LNCaP clone FGC (cell line): ENCODE results near the gene ABCC6.

Experiments
- DNase-seq: peaks from one replicate; pipeline ENCODE4 v3.0.0-alpha.2; 2011; ENCODE audit warnings: low read depth
- H3K4me3 ChIP-seq: 2 replicates; pipeline ENCODE4 v1.5.1; 2011; ENCODE audit warnings: mild to moderate bottlenecking, low read depth, low read length, control low read depth
- CTCF ChIP-seq: IDR thresholded peaks from 2 replicates; pipeline ENCODE4 v1.5.1; 2012; ENCODE audit warnings: mild to moderate bottlenecking; ENCODE audit not compliant: control insufficient read depth, insufficient read depth; ENCODE audit errors: extremely low read depth

The ABCC6 gene

GRCh38 chr16:16139061-16139460 lies 84.2 kb downstream of the ABCC6 start:
- no peak overlapping the region for H3K4me3 ChIP-seq
- no peak for DNase-seq
- no peak for TF ChIP-seq CTCF

GRCh38 chr16:16138034-16138635 lies 85.2 kb downstream of the ABCC6 start:
- TF ChIP-seq CTCF = no peak
- no peak for DNase-seq
- H3K4me3 ChIP-seq = no peak overlapping the region

- H3K4me3 ChIP-seq = no peak overlapping the region
- no peak for DNase-seq
- TF ChIP-seq CTCF = no peak
Observed at GRCh38 chr16:16137110-16137509, 86.2 kb downstream of the ABCC6 start.

GRCh38 chr16:16136588-16136987 lies 86.7 kb downstream of the ABCC6 start:
- no peak overlapping the region for H3K4me3 ChIP-seq
- no peak for DNase-seq
- no peak for TF ChIP-seq CTCF

DNA sequence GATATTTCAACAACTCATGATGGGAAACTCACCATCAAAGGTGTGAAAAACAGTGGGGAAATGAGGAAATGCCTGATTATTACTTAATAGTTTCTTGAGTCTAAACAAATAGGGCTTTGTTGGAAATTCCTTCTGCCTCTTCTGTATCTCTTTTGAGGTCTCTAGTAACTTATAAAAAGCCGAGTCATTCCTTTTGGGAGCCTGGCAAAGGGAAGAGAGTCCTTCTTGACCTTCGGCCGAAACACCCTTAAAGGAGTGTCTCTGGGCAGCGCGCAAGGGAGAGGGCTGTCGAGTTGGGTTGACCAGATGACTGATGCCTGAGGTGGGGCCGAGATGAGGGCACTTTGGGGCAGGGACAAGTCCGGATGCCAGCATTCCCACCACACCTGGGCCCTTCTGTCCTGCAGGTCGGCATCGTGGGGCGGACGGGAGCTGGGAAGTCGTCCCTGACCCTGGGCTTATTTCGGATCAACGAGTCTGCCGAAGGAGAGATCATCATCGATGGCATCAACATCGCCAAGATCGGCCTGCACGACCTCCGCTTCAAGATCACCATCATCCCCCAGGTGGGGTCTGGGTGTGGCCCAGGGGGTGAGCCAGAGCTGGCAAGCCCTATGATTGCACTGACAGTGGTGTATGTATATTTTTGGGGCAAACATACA lies 89.2 kb downstream of the ABCC6 start:
- no peak overlapping the region for H3K4me3 ChIP-seq
- no peak for DNase-seq
- TF ChIP-seq CTCF = no peak

DNA sequence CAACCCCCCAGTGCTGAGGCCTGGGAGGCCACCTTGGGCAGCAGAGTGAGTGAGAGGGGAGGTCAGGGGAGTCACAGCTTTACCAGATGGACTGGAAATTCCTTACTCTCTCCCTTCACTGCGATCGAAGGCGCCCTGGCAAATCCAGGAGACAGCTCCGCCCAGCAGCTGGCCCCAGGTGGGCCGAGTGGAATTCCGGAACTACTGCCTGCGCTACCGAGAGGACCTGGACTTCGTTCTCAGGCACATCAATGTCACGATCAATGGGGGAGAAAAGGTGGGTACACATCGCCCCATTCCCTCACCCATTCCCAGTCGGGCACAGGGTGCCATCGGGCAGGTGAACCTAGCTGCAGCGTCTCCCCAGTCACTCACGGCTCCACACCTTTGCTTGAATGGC lies 91.6 kb downstream of the ABCC6 start:
- DNase-seq = no peak
- no peak overlapping the region for H3K4me3 ChIP-seq
- TF ChIP-seq CTCF = no peak

DNA sequence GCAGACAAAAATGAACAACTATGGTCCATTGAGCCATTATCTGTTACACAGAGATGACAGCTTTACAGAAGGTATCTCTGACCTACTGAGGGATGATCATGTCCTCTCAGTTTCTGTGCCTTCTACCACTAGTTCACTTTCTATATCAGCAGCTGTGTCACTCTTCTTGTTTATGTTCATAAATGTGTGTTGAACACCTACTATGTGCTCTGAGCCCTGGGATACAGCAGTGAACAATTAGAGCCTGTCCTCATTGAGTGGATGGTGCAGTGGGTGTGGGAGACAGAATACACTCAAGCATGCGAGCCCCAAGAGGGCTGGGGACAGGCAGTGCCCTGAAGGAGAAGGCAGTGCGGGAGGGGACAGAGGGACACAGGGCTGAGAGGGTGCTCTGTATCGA lies 92.1 kb downstream of the ABCC6 start:
- no peak for DNase-seq
- no peak for TF ChIP-seq CTCF
- no peak overlapping the region for H3K4me3 ChIP-seq
